ENCODE results near the gene RB1.

GRCh38 chr13:48264058-48264457, 39.5 kb upstream of the RB1 start:
- no peak for TF ChIP-seq CTCF (conservative IDR thresholded peaks at IDR 0.05; ENCODE audit: low read length)
- no peak for TF ChIP-seq EZH2phosphoT487 (IDR thresholded peaks at IDR 0.05; ENCODE audit: borderline replicate concordance, low read depth, low read length)

Measured in OCI-LY7 (cell line).